GM18498 (cell line): Measurements from ENCODE around the gene DCC.

Source experiments
- ATAC-seq: cut with Tn5 transposase; IDR thresholded peaks from one replicate; pipeline ENCODE4 v1.9.1; 2021; ENCODE audit warnings: mild to moderate bottlenecking, moderate library complexity; ENCODE audit not compliant: unreplicated experiment

The DCC gene

DNA sequence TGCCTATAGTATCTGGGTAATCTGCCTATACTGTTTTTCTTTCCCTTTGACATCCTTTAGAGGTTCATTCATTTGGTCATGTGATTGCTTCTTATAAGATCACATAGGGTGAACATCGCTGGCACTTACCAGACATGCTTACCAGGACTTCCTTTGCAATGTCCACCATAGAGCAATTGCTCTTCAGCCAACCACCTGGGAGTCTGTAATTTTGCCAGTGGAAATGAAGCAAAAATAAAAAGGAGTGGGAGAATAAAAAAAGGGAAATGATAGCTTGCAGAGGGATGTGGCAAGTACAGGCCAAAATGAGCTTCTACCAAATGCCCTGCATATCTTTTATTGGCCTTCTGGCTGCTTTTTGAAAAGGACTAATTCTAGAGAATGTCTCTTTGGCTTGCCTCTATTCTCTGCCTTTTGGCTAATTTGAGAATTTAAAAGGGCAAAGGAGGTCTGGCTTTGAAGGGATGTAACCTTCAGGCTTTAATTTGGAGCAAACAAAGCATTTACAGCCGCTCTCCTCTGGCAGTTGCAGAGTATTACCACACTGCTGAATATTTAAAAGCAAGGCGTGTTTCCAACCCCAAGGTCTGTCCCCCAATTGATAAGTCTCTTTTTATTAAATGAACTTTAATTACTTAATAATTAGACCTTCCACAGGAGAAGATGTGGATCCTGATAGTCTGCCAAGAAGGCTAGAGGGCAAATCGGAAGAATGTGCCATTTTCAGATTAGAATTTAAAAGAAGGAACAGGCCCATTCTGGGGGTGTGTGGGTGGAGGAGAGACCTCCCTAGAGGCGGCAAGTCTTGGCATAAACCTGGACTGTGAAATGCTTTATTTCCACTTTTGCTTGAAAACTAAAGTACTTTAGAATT is 557.9 kb downstream of the DCC start:
- no peak for ATAC-seq

DNA sequence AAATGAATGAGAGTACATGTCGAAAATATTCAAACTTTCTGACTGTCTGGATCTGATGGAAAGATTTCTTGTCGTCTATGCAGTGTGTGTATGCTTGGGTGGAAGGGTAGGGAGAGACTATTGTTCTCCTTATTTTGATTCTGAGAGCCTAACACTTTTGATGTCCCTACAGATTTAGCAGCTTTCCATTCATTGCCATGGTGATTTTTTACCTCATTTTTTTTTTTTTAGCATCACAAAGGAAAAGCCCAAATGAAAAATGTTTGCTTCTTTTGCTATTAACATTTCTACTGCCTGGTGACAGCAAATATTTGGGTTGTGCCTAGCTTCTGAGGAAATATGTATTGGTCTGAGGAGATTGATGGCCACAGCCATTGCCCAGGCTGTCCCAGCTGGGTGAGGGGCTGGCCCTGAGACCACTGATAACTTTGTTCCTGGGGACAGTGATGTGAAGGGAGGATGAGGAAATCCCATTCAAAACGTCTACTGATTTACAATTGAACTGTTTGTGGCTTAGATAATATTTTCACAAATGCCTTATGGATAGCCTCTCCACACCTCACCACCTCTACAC is 558.6 kb downstream of the DCC start:
- ATAC-seq = no peak

DNA sequence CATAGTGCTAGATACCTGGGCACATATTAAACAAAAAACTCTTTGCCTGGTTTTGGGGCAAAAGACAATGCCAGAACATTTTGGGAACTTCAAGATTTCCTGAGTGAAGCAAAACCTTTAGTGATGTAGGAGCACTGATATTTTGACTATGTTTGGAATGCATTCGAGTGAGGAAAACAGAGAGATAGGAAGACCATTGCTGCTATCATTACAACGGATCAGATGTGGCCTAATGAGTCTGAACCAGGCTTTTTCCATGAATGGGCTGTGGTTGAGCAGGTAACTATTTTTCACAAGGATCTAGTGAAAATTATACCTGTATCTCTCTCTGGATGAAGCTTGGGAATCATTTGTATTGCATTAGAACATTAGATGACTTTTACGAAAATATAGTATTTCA is 562.2 kb downstream of the DCC start:
- ATAC-seq = no peak

DNA sequence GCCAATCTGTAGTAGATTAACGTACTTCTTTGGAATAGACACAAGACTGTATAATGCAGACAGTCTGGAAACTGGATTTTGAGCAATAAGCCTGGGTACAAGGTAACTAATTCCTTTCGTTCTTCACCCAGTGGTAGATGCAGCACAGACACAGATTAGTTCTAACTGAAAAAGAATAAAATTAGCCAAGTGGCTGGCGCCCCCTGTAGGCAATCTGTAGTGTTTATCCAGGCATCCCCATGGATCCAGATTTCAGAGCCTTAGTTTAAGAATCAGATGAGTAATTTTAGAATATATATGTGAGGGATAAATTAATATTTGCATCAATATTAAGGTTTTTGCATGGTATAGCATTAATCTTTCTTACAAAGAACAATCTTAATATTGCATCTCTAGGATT is 563.9 kb downstream of the DCC start:
- ATAC-seq = no peak

DNA sequence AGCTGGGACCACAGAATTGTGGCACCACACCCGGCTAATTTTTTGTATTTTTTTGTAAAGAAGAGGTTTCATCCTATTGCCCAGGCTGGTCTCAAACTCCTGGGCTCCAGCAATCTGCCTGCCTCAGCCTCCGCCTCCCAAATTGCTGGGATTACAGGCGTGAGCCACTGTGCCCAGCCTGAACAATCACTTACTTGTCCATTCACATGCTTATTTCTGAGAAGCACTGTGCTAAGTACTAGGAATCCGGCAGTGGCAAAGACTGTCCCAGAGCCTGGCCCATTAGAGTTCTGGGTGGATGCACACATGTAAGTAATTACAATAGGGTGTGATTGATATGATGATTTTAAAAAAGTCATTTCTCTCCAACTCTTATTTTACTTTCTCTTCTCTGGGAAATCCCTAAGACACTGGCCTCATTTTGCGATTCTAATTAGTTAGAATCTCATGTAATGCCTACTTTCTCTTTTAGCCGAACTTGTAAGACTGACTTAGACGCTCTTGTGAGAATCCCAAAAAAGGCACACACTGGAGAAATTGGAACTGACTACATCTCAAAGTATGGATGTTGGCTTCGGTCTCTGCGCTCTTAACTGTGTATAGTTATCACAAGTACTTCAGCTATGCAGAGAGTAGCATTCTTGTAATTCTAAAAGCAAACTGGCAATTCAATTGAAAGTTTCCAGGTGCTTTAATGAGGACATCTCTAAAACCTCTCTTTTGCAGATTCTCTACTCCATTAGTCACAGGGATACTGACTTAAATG is 567.7 kb downstream of the DCC start:
- ATAC-seq = no peak

DNA sequence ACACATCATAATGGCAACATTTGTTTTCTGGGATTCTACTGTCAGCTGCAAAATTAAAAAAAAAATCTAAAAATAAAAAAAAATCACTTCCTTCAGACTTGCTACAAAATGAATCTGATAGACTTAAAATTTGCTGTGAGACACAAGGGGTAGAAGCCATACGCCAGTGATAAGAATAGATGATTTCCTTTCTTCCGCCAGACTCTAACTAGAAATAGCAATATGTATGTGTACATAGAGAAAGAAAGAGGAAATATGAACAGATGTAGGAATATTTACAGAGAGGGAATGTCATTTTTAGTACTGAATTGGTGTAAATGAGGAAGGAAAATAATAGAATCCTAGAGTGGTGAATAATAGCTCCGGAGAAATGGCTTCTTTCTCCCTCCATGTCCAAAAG is 574.2 kb downstream of the DCC start:
- ATAC-seq = no peak

DNA sequence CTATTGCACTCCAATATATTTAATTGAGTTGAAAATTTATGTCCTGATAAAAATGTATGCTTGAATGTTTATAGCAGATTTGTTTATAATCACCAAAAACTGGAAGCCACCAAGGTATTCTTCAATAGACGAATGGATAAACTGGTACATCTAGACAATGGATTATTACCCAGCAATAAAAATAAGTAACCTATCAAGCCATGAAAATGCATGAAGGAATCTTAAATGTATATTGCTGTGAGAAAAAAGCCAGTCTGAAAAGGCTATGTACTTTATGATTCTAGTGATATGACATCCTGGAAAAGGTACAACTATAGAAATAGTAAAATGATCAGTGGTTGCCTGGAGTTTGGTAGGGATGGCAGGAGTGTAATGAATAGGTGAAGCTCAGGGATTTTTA is 580.7 kb downstream of the DCC start:
- no peak for ATAC-seq

DNA sequence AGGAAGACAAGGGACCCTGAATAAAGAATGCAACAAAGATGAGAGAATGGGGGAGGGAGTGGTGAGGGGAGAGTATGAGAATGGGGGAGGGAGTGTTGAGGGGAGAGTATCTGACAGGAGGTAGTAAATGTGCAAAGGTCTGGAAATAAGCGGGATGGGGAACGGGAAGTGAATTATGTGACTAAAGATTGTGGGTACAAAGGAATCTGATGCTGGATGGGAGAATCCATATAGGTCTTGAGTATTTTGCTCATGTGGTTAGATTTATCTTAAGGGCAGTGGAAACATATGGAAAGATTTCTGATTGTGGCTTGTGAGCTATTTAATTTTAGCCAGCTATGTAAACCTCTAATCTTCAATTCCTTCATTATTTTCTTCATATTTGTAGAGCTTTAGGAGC is 593.4 kb downstream of the DCC start:
- ATAC-seq = no peak

DNA sequence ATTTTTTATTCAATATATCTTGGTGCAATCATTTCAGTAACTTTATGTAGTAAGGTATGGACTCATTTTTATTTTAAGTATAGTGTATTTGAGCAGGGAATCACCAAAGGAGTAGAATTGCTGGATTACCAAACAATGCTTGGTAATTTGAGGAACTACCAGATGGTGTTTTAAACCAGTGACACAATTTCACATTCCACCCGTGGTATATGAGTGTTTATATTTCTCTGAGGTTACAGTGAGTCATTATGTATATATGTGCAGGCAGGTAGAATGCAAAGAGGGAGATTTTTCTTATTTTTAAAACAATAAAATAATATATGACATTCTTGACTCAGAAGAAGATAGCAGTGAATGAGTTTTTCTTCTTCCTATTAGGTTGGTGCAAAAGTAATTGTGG is 596.9 kb downstream of the DCC start:
- no peak for ATAC-seq

DNA sequence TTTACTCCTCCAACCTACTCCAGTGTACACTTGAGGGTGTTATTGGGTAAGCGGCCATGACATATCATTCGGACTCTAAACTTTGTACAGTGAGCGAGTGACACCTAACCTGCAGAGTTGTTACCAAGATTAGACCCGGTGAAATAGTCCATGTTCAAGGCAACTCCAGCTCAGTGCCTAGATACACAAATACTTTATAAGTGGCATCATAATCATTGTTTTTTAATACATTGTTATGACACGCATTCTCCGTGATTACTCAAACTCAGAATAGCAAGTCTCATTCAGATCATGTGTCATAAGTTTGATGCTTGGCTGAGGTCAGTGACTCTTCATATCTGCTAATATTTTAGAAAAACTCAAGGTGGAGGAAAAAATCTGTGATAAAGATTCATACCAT is 597.8 kb downstream of the DCC start:
- ATAC-seq = no peak

DNA sequence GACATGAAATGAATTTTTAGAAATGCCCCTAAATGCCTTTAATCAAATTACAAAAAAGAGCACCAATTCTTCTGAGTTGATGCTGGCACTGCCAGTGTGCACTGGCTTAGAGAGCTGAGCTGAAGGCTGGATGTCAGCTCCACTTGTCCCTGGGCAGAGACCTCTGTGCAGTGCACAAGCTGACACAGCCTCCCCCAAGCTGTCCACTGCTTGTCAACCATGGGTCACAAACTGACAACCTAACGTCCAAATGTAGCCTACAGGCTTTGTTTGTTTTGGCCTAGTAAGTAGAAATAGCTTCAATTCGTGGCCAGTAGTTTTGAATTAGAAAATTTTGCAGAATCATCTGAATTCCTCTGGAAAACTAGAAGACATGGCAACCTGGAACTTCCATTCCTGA is 605.6 kb downstream of the DCC start:
- no peak for ATAC-seq

DNA sequence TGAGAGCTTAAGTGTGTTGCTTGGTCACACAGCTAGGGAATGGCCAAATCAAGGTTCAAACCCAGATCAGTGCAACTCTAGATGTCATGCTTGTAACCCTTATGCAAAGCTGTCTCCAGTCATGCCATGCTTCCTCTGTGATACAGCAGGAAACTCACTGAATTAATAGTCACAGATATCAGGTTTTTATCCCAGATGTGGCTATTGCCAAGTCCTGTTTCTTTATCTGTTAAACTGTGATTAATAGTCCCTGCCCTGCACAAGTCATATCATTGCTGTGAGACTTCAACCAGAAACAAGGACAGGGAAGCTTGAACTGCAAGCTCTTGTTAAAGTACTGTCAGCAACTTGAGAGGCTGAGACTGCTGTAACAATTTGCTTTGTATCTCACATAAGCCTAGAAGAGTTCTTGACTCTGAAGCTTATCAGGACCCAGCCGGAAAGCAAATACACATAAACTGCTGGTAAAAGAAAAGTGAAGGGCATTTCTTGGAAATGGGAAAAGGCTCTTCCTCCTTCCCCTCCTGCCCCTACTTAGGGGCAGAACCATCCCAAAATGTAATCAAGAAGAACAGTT is 609.0 kb downstream of the DCC start:
- ATAC-seq = no peak

DNA sequence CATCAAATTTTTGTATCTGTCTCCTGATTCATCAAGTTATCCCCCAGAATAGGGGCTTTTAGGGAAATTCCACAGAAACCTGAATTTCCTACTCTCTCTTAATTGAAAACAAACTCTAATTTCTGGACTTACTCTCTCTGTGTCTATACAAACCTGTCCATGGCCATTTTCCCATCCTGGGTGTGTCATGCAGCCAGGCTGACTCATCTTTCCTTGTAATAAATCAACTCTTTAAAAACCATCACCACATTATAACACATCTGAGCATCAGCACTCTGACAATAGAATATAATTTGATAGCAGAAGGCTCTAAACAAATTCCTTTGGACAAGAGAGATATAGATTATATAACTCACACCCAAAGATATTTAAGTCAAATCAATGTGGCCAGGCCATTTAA is 610.2 kb downstream of the DCC start:
- no peak for ATAC-seq

DNA sequence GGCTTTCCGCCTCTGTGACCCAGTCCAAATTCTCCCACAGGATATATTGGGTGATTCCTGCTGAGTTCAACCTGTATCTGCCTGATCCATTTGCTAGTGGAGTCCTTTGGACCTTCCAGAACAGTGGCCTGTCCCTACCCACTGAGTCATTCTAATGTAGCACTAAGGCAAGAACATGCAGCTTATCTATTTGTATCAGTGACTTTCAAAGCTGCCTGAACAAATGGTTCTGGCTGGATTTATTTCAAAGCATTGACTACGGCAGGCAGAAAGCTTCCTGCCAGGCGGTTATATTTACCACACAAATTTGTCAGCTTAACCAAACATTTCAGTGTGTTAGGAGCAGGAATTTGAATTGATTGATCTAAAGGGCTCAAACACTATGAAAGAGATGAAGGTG is 613.4 kb downstream of the DCC start:
- ATAC-seq = no peak

DNA sequence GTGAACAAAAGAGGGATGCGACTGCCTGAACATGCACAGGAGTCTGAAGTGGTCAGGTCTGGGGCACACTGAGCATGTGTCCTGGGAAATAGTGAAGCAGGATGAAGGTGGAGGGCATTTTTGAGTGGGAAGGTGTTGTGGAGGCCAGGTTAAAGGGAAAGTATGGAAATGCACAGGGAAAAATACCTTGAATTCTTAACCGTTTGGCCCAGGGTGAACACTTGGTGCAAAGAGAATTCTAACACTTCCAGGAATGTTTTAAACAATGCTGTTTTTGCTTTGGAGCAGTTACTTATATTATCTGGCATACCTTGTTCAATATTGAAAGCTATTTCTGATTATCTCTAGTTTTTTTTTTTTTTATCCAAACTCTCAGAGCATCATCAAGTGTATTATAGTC is 623.5 kb downstream of the DCC start:
- ATAC-seq = no peak

DNA sequence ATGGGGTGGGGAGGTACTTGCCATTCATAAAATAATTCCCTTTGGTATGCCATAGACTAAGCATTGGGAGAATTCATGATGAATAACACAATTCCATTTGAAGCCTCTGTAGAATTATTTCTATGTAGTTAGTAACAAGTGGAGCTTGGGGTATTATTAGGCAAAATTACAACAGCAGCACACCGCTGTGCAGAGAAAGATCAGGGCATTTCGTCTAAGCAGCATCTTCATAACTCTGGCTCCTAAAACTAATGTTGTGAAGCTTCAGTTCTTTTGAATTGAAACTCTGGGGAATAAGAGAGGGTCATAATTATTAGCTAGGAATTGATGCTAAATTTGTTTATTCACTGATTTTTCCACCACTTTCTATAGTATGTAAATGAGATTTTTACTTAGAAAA is 630.7 kb downstream of the DCC start:
- ATAC-seq = no peak

DNA sequence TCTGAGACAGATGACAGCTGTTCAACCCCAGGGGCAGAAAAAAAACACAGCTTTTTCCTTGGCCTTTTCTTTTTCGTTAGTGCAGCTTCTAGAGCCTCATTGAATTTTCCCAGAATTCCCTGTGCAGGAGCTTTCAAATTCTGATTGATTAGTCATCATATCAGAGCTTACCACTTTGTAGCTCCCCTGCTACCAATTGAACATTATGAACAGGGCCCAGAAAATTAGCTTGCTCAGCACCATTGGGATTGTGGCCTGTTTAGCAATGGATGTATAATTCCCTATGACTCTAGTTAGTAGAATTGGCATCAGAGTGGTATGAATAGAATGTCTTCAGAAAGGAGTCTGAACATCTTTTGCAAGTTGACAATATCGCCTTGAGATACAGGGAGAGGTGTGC is 631.1 kb downstream of the DCC start:
- no peak for ATAC-seq

DNA sequence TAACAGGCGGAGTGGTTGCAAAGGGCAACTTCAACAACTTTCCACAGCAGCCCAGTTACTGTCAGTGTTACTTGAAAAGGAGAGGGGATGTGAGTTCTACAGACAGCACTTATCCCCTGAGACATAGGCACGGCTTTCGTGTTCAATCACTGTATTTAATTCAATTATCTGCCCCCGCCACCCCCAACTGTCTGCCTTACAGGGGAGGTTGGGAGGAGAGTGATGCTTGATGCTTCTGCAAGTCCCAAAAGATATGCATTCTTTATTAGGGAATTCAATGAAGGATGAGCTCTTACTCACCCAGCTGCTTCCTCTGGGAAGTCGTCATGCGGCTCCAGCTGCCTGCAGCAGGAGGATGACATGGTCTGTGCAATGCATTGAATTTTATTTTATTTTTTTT is 639.9 kb downstream of the DCC start:
- no peak for ATAC-seq

DNA sequence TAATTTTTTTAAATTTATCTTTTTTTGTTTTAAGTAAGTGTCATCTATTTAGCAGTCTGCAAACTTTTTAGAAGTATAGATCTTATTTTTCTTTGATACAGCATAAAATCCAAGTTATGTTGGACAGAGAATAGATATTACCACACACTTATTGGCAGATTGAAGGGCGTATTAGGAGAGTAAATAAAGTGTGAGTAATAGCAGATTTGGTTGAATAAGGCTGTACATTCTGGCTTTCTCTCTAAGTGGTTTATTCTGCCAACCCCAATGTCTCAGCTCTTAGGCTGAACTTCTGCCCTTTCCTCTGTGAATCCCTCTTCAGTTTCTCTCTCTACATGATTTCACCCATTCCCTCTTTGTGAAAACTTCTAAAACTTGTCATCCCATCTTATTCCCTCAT is 651.2 kb downstream of the DCC start:
- no peak for ATAC-seq

DNA sequence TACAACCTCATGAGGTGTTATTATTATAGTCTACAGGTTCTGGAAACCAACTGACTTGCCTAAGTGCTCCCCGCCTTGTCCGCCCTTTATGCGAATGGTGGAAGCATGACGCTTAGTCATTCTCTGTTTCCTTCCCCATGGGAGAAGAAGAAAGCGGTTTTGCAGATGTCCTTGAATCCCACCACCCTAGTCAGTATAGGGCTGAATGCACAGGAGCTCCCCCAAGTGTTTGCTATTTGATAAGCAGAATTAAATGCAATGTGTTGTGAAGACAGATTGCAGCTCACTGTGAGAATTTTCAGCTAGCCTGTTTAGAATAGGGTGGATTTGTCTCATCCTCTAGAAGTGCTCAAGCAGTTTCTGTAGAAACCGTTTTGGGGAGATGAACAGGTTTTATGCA is 652.0 kb downstream of the DCC start:
- ATAC-seq = no peak

DNA sequence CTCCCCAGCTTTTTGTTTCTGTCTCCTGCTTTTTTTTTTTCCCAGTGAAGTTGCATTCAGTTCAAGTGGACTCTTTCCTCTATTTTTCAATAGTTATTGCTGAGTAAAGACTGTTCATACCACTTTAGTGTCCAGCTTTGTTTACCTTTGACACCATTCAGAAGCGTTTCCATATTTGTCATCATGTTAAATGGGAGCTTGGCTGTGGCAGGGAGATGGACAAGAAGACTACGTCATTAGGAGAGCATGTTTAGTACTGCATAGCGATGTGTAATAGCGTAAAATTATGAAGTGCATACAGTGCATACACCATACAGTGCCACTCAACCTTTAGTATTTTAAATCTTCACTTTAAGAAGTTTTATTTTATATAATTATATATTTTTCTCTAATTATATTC is 655.9 kb downstream of the DCC start:
- ATAC-seq = no peak

DNA sequence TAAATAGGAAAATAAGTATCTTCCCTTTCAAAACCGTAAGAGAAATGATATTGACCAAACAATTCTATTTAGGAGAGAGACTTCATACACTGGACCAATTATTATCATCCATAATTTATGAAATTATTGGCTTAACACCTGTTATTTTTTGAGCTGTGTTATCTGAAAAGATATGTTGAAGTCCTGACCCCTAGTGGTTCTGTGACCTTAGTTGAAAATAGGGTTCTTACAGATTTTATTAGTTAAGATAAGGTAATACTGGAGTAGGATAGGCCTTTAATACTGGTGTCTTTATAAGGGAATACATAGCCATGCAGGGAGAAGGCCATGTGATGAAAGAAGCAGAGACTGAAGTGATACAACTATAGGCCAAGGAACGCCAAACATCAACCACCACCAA is 659.6 kb downstream of the DCC start:
- no peak for ATAC-seq
